Measurements from ENCODE around the gene EML6. TPM values are rescaled to one million over a fixed set of nuclear protein-coding genes. Genes with fewer than 3 reads are reported as not detected.

The EML6 gene
- total and polyA plus RNA-seq, 10 of the 15 experiments (the other 5 are each of a cell fraction or from before 2014, with no cell fraction given) = 0.09 to 0.67 (median 0.21) TPM

- TF ChIP-seq NRF1 (conservative IDR thresholded peaks at IDR 0.05; ENCODE audit: low read depth, low read length) (no peak), ETV6 (conservative IDR thresholded peaks at IDR 0.05 in 1 of 2, IDR thresholded peaks at IDR 0.05 in 1 of 2; ENCODE audit: borderline replicate concordance in 1 of 2, low read depth in 1 of 2) (no peak)
Measured at GRCh38 chr2:54945391-54946219, 222.1 kb downstream of the EML6 start (continued).

DNA sequence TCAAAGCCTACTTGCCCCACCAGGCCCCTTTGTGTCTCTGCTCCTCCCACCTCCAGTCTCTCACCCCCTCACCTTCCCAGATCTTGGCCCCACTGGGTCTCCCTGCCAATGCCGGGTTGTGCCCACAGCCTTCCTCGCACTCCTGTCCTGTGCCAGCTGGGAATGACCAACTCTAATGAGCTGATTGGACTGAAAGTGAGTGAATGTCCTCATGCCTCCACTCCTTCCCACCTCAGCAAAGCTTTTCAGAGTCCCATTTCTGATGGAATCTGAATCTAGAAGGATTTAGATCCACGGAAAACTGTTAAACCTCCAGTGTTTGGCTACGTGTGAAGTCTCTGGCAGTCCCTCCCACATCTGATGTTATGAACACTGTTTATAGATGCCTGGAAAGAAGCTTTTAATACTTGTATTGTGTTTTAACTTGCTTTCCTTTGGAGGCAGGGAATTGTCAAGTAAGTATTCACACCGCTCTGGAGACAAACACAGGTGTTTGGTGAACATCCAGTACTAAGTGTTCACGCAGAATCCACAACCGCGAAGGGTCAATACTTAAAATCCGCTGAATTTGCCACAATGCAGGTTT is 222.9 kb downstream of the EML6 start:
- no peak overlapping the region for H3K9ac ChIP-seq (ENCODE audit: control insufficient read depth, insufficient read depth, low read length)
- no peaks in the 10 kb centered on the region for H3K36me3 ChIP-seq (ENCODE audit: control insufficient read depth in 2 of 2, insufficient read depth in 2 of 2, low read length in 1 of 2)
- FAIRE-seq (no peak), ATAC-seq (no peak), DNase-seq (ENCODE audit: low read depth, low spot score) (no peak)
- in situ Hi-C loops (cut with MboI) = no loop called here
- ChIA-PET POLR2A (no interaction called here), RAD21 (ENCODE audit: unreplicated experiment) (interaction anchor here (1.4 kb wide), 1 partner anchor 30 kb away, joined by 4 read pairs; no protein-coding TSS in a partner anchor), SMC1A (ENCODE audit: uncharacterized antibody, unreplicated experiment) (interaction anchor here (0.9 to 1.7 kb wide), 4 partner anchors 16 to 65 kb away, joined by 3 to 5 read pairs (median 3); no protein-coding TSS in a partner anchor), CTCF (interaction anchor here (0.7 to 2.0 kb wide), 4 partner anchors 15 to 107 kb away, joined by 3 to 5 read pairs (median 3); no protein-coding TSS in a partner anchor)
- H3K4me3 ChIP-seq = no peak overlapping the region
- intact Hi-C loops (cut with micrococcal nuclease; ENCODE audit: unreplicated experiment) = no loop called here
- no peaks in the 10 kb centered on the region for H3K9me3 ChIP-seq (replicated peaks; ENCODE audit: control insufficient read depth, insufficient read depth, low read length)
- WGBS (ENCODE audit: insufficient coverage, insufficient replicate concordance, low lambda C conversion rate, missing lambda C conversion rate) = 55% methylated on average over 9 of the region's 9 CpGs
- peaks cover 7% of the 10 kb centered on the region for H3K4me1 ChIP-seq (ENCODE audit: control insufficient read depth, insufficient read depth, low read length)
- H3K27me3 ChIP-seq (replicated peaks in 1 of 2; ENCODE audit: control insufficient read depth in 2 of 2, insufficient read depth in 2 of 2, low read length in 1 of 2) = no peaks in the 10 kb centered on the region
- H3K27ac ChIP-seq (ENCODE audit: control insufficient read depth, insufficient read depth) = no peak overlapping the region
- H4K20me1 ChIP-seq (ENCODE audit: control insufficient read depth, insufficient read depth) = no peaks in the 10 kb centered on the region
- BruUV-seq (replicated peaks) = no TSS peak
- H3K79me2 ChIP-seq (ENCODE audit: control insufficient read depth, insufficient read depth, low read length) = no peaks in the 10 kb centered on the region
- no peak overlapping the region for H3K4me2 ChIP-seq (ENCODE audit: control insufficient read depth, insufficient read depth)
- no peak overlapping the region for H2AFZ ChIP-seq (ENCODE audit: control insufficient read depth, low read depth, low read length)
- TF ChIP-seq YY1 (IDR thresholded peaks at IDR 0.05; ENCODE audit: low read depth, low read length) = no peak
- no peak for TF ChIP-seq SRF (IDR thresholded peaks at IDR 0.05; ENCODE audit: low read depth in 2 of 2, low read length in 2 of 2)
- TF ChIP-seq REST (IDR thresholded peaks at IDR 0.05; ENCODE audit: low read depth, low read length) = no peak
- no peak for TF ChIP-seq ZBTB40 (IDR thresholded peaks at IDR 0.05; ENCODE audit: borderline replicate concordance)
- TF ChIP-seq GATAD2B (conservative IDR thresholded peaks at IDR 0.05; ENCODE audit: low read depth) = no peak
- TF ChIP-seq RB1 (IDR thresholded peaks at IDR 0.05; ENCODE audit: borderline replicate concordance) = no peak
- no peak for TF ChIP-seq SUZ12 (IDR thresholded peaks at IDR 0.05; ENCODE audit: unreplicated experiment)
- TF ChIP-seq POLR2A (IDR thresholded peaks at IDR 0.05; ENCODE audit: low read depth, low read length) = no peak
- TF ChIP-seq E2F4 (IDR thresholded peaks at IDR 0.05; ENCODE audit: low read depth, low read length) = no peak
- no peak for TF ChIP-seq TBL1XR1 (IDR thresholded peaks at IDR 0.05; ENCODE audit: low read depth, low read length)

Data from GM12878 (cell line).